Glutamatergic neuron (in vitro differentiated cells): ENCODE results near the gene SARM1. TPM values are rescaled to one million over a fixed set of nuclear protein-coding genes. Genes with fewer than 3 reads are reported as not detected.
A peak's percentile ranks its signal among the peaks of the same experiment; 100 is the strongest.

ENCODE experiments used
- DNase-seq: peaks from one replicate; pipeline ENCODE4 v3.0.0; 2022
- H3K27ac Mint-ChIP-seq: one replicate; pipeline ENCODE4 v1.8.0; 2020; ENCODE audit warnings: mild to moderate bottlenecking, mixed read lengths, inconsistent platforms; ENCODE audit not compliant: unreplicated experiment
- H3K27me3 Mint-ChIP-seq: one replicate; pipeline ENCODE4 v1.8.0; 2020; ENCODE audit warnings: mild to moderate bottlenecking, moderate library complexity, mixed read lengths, inconsistent platforms; ENCODE audit not compliant: unreplicated experiment
- H3K36me3 Mint-ChIP-seq: one replicate; pipeline ENCODE4 v1.8.0; 2020; ENCODE audit warnings: mild to moderate bottlenecking, mixed read lengths, inconsistent platforms; ENCODE audit not compliant: unreplicated experiment
- H3K4me1 Mint-ChIP-seq: one replicate; pipeline ENCODE4 v1.8.0; 2020; ENCODE audit warnings: mild to moderate bottlenecking, low read depth, mixed read lengths, inconsistent platforms; ENCODE audit not compliant: unreplicated experiment
- H3K4me3 Mint-ChIP-seq: one replicate; pipeline ENCODE4 v1.8.0; 2020; ENCODE audit warnings: mild to moderate bottlenecking, mixed read lengths, inconsistent platforms; ENCODE audit not compliant: unreplicated experiment
- H3K9me3 Mint-ChIP-seq: one replicate; pipeline ENCODE4 v1.8.0; 2020; ENCODE audit warnings: mild to moderate bottlenecking, moderate library complexity, mixed read lengths, inconsistent platforms; ENCODE audit not compliant: unreplicated experiment
- CTCF ChIP-seq: fragments of 200-600 bp; sonication (generic); IDR thresholded peaks from one replicate; pipeline ENCODE4 v1.5.0; 2021; ENCODE audit not compliant: partially characterized antibody, unreplicated experiment
- total RNA-seq: library from RNA; stranded (reverse); fragmentation: NEBNext Ultra II Directional; extraction: Animal tissue kit (Norgen Biotek cat#: 25700); gene quantifications from one replicate; pipeline ENCODE4 v1.2.1, GENCODE V29; 2021; ENCODE audit not compliant: unreplicated experiment

SARM1 gene
- total RNA-seq, 1 donor from 2014 or later = 100 TPM

- H3K4me3 Mint-ChIP-seq = no peak overlapping the region
- H3K9me3 Mint-ChIP-seq = no peaks in the 10 kb centered on the region
- no peaks in the 10 kb centered on the region for H3K36me3 Mint-ChIP-seq
- no peak for TF ChIP-seq CTCF
- DNase-seq = no peak
- peak overlapping the region; percentile 5 for H3K27ac Mint-ChIP-seq
- peaks cover 1% of the 10 kb centered on the region for H3K27me3 Mint-ChIP-seq
- no peaks in the 10 kb centered on the region for H3K4me1 Mint-ChIP-seq
Observed at GRCh38 chr17:28345419-28346198, 25.9 kb upstream of the SARM1 start.

GRCh38 chr17:28346199-28346580 is 25.3 kb upstream of the SARM1 start:
- Mint-ChIP-seq H3K36me3 (no peaks in the 10 kb centered on the region), H3K27me3 (peaks cover 1% of the 10 kb centered on the region), H3K4me3 (peak overlapping the region; percentile 7), H3K27ac (peak overlapping the region; percentile 5), H3K9me3 (no peaks in the 10 kb centered on the region), H3K4me1 (no peaks in the 10 kb centered on the region)
- DNase-seq = no peak
- no peak for TF ChIP-seq CTCF

GRCh38 chr17:28346746-28347246 is 24.7 kb upstream of the SARM1 start:
- H3K9me3 Mint-ChIP-seq = no peaks in the 10 kb centered on the region
- DNase-seq = no peak
- H3K4me1 Mint-ChIP-seq = no peaks in the 10 kb centered on the region
- no peak for TF ChIP-seq CTCF
- H3K27me3 Mint-ChIP-seq = peaks cover 1% of the 10 kb centered on the region
- H3K27ac Mint-ChIP-seq = no peak overlapping the region
- peak overlapping the region; percentile 7 for H3K4me3 Mint-ChIP-seq
- H3K36me3 Mint-ChIP-seq = no peaks in the 10 kb centered on the region

GRCh38 chr17:28347261-28347891 is 24.1 kb upstream of the SARM1 start:
- no peak for TF ChIP-seq CTCF
- H3K27me3 Mint-ChIP-seq = peaks cover 1% of the 10 kb centered on the region
- H3K36me3 Mint-ChIP-seq = no peaks in the 10 kb centered on the region
- no peaks in the 10 kb centered on the region for H3K9me3 Mint-ChIP-seq
- H3K4me3 Mint-ChIP-seq = no peak overlapping the region
- no peak overlapping the region for H3K27ac Mint-ChIP-seq
- no peak for DNase-seq
- no peaks in the 10 kb centered on the region for H3K4me1 Mint-ChIP-seq

- DNase-seq = no peak
Observed at GRCh38 chr17:28348979-28349378, 22.5 kb upstream of the SARM1 start.

More at GRCh38 chr17:28348979-28349378, 22.5 kb upstream of the SARM1 start:
- no peaks in the 10 kb centered on the region for H3K4me1 Mint-ChIP-seq
- H3K27me3 Mint-ChIP-seq = peaks cover 1% of the 10 kb centered on the region
- H3K4me3 Mint-ChIP-seq = no peak overlapping the region
- H3K27ac Mint-ChIP-seq = no peak overlapping the region
- H3K9me3 Mint-ChIP-seq = peaks cover 2% of the 10 kb centered on the region
- H3K36me3 Mint-ChIP-seq = no peaks in the 10 kb centered on the region
- TF ChIP-seq CTCF = no peak
